GM12865 (cell line): Measurements from ENCODE around the gene TECTB.

Source experiments
- DNase-seq: peaks from one replicate; pipeline ENCODE4 v3.0.0; 2010; ENCODE audit warnings: low read depth
- H3K4me3 ChIP-seq: 2 replicates; pipeline ENCODE4 v1.5.1; 2011; ENCODE audit warnings: mild to moderate bottlenecking, low read depth, low read length, control low read depth
- TF ChIP-seq, protein P1 (sequence below): IDR thresholded peaks from 2 replicates; pipeline ENCODE4 v1.5.1; 2011; ENCODE audit warnings: low read length, control low read depth, low read depth, inconsistent platforms; ENCODE audit not compliant: insufficient read depth; ENCODE audit errors: missing control alignments

TECTB gene

GRCh38 chr10:112344261-112344660, 61.1 kb downstream of the TECTB start:
- H3K4me3 ChIP-seq: no peak overlapping the region
- TF ChIP-seq, protein P1, sequence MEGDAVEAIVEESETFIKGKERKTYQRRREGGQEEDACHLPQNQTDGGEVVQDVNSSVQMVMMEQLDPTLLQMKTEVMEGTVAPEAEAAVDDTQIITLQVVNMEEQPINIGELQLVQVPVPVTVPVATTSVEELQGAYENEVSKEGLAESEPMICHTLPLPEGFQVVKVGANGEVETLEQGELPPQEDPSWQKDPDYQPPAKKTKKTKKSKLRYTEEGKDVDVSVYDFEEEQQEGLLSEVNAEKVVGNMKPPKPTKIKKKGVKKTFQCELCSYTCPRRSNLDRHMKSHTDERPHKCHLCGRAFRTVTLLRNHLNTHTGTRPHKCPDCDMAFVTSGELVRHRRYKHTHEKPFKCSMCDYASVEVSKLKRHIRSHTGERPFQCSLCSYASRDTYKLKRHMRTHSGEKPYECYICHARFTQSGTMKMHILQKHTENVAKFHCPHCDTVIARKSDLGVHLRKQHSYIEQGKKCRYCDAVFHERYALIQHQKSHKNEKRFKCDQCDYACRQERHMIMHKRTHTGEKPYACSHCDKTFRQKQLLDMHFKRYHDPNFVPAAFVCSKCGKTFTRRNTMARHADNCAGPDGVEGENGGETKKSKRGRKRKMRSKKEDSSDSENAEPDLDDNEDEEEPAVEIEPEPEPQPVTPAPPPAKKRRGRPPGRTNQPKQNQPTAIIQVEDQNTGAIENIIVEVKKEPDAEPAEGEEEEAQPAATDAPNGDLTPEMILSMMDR: no peak
- no peak for DNase-seq

DNA sequence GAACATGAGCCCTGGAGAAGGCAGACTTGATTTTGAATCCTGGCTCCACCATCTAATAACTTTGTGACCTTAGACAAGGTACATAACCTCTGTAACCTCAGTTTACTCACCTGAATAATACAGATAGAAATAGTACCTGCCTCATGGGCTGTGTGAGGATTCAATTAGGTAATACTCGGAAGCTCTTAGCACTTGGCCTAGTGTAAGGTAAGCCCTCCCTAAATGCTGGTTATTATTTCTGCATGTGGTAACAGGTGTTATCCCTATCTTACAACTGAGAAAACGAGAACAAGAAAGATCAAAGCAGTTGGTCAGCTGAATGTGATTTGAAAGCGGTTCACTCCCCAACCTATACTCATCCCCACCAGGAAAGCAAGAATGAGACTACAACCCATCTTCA, 62.0 kb downstream of the TECTB start:
- no peak overlapping the region for H3K4me3 ChIP-seq
- TF ChIP-seq, protein P1: no peak
- no peak for DNase-seq

DNA sequence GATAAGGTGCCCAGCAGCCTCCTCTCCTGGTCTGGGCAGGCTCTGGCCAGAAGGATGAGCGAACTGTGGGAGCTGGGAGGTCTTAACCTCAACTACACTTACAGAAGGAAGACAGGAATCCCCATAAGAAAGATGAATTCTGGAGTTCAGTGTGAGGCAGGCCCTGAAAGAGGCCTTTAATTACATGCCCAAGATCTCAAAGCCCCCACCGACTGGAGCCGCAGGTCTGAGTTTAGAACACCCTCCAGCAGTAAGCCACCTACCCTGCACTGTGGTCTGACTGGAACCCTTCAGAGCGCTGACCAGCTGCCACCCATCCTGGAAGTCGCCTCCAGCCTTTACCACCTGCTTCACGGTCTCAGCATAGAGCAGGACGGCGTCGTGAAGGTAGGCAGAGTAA, 62.5 kb downstream of the TECTB start:
- H3K4me3 ChIP-seq: no peak overlapping the region
- TF ChIP-seq, protein P1: no peak
- no peak for DNase-seq

DNA sequence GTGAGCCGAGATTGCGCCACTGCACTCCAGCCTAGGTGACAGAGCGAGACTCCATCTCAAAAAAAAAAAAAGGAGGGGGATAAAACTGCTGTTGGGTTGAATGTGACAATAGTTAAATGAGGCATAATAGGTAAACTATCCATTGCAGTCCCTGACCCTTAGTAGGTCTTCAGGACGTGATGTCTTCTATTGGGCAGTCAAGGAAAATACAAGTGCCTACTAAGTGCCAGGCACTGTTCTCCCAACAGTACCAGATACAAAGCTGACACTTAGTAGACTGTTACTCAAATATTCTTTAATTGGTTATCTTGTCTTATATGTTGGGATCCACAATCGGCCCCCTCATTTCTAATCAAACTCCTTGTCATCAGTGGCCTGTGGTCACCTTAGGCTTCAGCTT, 63.6 kb downstream of the TECTB start:
- TF ChIP-seq, protein P1: no peak
- no peak for DNase-seq
- no peak overlapping the region for H3K4me3 ChIP-seq

DNA sequence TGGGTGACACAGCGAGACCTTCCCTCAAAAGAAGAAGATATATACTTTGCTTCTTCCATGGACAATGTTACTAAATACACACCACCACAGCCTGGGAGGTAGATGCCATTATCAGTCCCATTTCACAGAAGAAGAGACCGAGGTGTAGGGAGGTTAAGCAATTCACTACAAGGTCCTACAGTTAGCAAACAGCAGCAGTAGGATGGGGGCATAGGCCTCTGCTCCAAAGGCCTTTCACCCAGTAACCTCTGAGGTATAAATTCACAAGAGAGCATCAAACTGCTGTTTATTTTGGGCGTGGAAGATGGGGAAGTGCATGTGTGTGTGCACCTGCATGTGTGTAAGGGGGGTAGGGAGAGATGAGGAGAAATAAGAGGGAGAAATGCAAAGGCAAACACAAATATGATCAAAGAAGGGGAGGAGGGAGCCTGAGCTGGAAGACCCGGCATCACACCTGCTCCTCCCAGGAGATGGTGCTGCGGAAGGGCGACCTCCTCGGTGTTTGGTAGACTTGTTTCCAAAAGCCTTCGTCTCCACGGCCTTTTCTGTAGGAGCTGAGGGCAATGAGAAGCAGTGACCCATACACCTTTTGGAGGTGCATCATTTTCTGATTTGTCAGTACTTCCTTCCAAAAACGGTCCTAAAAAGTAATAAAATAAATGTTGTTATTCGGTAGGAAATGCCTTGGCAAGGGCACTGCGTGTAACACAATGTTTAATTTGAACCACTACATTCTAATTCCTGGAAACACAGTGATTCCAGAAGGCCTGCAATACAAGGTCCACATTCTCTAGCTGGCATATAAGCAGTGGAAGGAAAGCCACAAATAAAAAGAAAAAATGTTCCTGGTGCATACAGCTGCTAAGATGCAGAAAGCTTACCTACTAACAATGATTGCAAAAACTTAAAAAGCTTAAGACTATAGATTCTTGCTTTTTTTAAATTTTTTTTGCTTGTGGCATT, 64.8 kb downstream of the TECTB start:
- no peak overlapping the region for H3K4me3 ChIP-seq
- DNase-seq: no peak
- TF ChIP-seq, protein P1: no peak

DNA sequence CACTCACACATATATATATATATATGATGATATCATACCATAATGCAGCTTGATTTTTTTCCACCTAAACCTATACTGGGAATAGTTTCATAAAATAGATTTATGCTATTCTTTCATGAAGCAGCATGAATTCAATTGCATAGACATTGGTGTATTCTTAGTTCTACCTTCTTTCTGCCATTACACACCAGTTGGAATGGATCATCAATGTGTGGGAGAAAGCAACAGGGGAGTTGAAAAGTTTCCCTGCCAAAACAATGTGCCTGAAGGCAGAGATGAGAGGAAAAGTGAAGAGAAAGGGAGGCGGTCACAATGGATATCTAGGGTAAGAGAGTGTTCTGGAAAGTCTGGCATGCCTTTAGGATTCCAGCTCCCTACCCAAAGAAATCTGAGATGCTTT, 65.6 kb downstream of the TECTB start:
- no peak overlapping the region for H3K4me3 ChIP-seq
- no peak for DNase-seq
- TF ChIP-seq, protein P1: no peak
